Transverse colon (tissue), 4 donors: ENCODE data around the gene CD53.

Source experiments
- CTCF ChIP-seq, 5 experiments: fragments of 200-600 bp in 3 of 5; fragments of 450-650 bp in 2 of 5; sonication (generic) in 3 of 5; IDR thresholded peaks; 1 replicate in 2 of 5; 2 replicates in 3 of 5; pipeline ENCODE4 v1.5.1; 2016 to 2017; ENCODE audit warnings: antibody characterized with exemption in 5 of 5, inconsistent platforms in 3 of 5, mild to moderate bottlenecking in 2 of 5, moderate library complexity in 1 of 5
- EP300 ChIP-seq: sonication (generic); formaldehyde crosslinking; IDR thresholded peaks from one replicate; pipeline ENCODE4 v1.6.1; 2017; ENCODE audit warnings: antibody characterized with exemption, low read depth
- POLR2A ChIP-seq: fragments of 450-650 bp; IDR thresholded peaks from one replicate; pipeline ENCODE4 v1.6.1; 2016; ENCODE audit warnings: antibody characterized with exemption, mild to moderate bottlenecking, moderate library complexity
- POLR2AphosphoS5 ChIP-seq, 3 donors: sonication (generic); formaldehyde crosslinking; IDR thresholded peaks; one replicate each; pipeline ENCODE4 v1.6.1; 2016; ENCODE audit warnings: antibody characterized with exemption in 3 of 3

DNA sequence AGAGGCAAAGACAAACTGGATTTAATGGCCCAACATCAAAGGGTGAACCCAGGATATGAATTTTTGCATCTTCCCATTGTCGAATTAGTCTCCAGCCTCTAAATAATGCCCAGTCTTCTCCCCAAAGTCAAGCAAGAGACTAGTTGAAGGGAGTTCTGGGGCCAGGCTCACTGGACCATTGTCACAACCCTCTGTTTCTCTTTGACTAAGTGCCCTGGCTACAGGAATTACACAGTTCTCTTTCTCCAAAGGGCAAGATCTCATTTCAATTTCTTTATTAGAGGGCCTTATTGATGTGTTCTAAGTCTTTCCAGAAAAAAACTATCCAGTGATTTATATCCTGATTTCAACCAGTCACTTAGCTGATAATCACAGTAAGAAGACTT is 26.5 kb downstream of the CD53 start:
- TF ChIP-seq POLR2AphosphoS5 (IDR thresholded peaks at IDR 0.05) = no peak
- TF ChIP-seq CTCF (IDR thresholded peaks at IDR 0.05) = no peak
- TF ChIP-seq POLR2A = no peak
- no peak for TF ChIP-seq EP300
